Measurements from ENCODE around the gene KRT6A.
"Not testable (repeated sequence)": the region's sequence is repeated elsewhere in the genome, so short reads cannot be mapped to it uniquely, and the experiment has no call there.

Gene KRT6A

DNA sequence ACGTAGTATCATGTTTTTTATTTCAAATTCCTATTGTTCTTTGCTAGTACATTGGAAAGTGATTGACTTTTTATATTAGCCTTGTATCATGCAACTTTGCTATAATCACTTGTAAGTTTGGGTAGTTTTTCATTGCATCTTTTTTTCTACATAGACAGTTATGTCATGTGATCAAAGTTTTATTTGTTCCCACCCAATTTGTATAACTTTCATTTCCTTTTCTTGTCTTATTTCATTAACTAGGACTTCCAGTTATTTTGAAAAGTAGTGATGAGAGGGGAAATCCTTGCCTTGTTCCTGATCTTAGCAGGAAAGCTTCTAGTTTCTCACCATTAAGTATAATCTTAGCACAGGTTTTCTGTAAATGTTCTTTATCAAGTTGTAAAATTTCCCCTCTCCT, 9.8 kb upstream of the KRT6A start:
- no peak for DNase-seq (ENCODE audit: low read depth in 2 of 2)

DNA sequence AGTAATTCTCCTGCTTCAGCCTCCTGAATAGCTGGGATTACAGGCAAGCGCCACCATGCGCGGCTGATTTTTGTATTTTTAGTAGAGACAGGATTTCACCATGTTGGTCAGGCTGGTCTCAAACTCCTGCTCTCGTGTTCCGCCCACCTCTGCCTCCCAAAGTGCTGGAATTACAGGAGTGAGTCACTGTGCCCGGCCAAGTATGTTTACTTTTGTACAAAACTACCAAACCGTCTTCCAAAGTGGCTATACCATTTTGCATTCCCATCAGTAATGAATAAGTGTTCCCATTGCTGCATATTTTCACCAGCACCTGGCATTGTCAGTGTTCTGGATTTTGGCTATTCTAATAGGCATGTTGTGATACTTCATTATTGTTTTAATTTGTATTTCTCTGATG, 8.4 kb upstream of the KRT6A start:
- no peak for DNase-seq (ENCODE audit: low read depth in 2 of 2)

DNA sequence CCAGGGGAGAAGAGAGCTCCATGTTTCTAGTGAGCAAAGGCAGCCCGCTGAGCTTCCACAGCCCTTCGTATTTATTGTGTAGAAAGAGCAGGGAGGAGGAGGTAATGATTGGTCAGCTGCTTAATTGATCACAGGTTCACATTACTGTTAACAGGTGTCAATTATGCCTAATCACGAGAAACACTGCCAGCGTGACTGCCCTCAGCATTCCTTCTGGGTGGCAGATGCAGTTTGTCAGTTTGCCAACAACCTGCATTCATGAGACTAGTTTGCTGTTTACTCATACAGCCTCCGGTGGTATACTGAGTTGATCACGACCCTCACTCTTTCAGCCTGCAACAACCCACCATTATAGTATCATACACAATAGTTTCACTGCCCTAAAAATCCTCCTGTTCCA, 7.5 kb upstream of the KRT6A start:
- not testable (repeated sequence) for DNase-seq (ENCODE audit: low read depth in 2 of 2)

DNA sequence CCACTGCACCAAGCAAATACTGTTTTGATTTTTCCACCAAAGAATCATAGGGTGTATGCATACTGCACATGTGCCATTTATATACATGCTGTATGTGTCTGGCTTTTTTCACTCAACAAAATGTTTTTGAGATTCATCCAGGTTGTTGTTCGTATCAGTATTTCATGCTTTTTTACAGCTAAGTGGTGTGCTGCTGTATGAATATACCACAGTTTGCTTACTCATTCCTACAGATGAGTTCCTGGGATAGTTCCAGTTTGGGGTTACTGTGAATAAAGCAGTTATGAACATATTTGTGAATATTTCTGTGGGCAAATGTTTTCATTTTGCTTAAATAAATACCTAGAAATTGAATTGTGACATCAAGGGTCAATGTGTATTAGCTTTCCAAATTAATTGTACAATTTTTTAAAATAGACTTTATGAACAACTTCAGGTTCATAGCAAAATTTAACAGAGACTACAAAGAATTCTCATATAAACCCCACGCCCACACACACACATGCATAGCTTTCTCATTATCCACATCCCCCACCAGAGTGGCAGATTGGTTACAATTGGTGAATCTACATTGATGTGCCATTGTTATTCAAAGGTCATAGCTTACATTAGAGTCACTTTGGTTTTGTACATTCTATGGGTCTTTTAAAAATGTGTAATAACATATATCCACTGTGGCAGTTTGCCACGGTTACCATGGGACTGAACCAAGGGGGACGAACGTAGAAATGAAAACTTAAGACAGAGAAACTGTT, 6.9 kb upstream of the KRT6A start:
- DNase-seq (ENCODE audit: low read depth in 2 of 2), result no peak

DNA sequence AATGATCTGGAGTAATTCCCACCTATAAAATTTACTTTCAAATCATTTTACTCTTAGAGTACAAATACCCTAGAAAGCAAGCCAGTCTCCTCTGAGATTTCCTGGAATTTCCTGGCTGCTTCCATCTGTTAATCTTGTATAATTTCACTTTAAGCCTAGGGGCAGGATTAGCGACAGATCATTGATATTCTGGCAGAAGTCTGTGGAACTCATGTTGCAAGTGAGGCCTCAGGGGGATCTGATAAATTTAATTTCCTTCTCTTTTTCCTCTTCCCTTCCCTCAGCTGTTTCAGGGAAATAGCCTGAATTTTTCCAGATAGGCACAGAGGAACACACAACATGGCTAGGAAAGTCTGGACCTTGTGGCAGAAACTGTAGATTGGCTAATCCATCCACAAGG, 5.9 kb upstream of the KRT6A start:
- DNase-seq (ENCODE audit: low read depth in 2 of 2), result no peak

DNA sequence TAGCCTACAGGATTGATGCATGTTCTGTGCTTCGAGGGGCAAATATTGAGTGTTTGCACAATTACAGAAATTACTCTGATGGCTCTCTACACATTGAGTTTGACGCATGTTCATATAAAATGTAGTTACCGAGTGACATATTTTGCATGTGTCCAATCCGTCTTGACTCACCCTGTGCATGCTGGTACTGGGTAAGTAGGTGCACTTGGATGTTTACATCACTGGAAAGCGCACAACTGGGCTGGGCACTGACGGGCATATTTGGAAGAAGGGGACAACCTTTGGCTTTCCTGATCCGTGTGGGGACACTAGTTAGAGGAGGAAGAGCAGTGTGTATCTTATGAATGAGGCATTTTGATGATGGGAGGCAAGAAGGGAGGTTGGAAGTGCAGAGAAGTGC, 4.9 kb upstream of the KRT6A start:
- no peak for DNase-seq (ENCODE audit: low read depth in 2 of 2)

DNA sequence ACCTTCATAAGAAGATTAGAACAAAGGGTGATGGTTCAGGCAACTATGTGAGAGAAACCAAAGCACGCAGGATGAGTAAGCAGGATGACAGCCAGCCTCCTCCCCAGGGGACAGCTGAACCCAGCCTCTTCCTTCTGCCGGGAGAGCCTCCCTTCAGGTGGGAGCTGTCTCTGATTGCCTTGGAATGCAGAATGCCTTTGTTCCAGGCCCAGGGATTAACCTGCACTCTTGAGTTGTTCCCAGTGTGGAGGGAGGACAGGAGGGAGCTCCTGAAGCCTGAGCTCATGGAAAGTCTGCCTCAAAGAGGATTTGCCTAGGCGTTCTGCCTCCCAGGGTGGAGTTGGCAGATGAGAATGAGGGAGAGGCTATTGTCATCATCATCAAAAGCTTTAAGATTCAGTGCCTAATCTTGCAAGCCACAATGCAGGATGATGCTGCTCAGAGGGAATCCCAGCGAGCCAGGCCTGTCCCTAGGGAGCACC, 3.6 kb upstream of the KRT6A start:
- no peak for DNase-seq (ENCODE audit: low read depth in 2 of 2)

DNA sequence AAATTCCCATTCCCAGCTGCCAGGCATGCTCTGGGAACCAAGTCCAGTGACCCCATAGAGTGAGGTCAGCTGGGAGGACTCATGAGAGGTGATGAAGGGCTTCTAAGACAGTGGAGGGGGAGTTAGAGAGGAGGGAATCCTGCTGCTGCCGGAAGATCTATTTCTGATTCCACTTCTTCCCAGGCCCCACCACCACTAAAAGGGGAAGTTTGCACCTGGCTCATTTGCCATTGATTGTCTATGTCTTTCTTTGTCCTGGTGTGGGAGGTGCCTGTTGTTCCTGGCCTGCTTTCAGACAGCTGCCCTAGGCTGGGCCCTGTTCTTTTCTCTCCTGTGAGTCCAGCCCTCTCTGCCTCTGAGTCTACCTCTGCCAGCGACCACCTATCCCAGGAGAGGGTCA, 3.0 kb upstream of the KRT6A start:
- no peak for DNase-seq (ENCODE audit: low read depth in 2 of 2)

DNA sequence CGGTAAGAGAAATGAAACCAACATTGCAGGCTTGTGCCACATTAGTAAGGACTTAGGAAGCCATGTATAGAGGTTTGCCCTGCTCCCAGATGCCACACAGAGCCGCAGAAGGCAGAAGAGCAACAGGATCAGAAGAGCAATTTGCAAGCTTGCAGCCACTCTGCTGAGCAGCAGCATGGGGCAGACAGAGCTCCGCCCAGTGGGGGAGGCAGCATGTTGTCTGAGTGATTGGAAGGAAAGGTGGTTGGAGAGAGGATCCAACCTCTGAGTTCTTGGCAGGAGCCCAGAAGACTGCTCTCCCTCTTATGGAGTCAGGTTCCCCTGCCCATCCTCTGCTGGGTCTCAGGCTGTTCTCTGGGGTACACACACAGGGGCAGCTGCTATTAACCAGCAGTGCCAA, 2.3 kb upstream of the KRT6A start:
- no peak for DNase-seq (ENCODE audit: low read depth in 2 of 2)

DNA sequence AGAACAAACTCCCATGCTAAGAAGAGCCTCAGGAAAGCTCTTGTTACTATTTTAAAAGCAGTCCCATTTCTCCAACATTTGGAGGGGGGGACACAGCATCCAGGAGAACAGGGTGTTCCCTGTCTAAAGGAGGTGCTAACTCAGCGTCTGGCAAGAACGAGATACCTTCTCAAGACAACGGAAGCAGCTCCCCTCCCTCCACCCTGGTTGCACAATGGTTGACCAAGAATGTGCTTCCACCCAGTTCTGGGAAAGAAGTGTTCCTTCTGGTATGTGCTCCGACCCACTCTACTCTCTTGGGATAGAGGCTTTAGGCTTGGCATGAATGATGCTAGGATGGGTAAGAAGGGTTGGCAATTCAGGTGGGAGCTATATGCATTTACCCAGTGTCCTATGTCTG, 1.5 kb upstream of the KRT6A start:
- DNase-seq (ENCODE audit: low read depth in 2 of 2), result no peak

DNA sequence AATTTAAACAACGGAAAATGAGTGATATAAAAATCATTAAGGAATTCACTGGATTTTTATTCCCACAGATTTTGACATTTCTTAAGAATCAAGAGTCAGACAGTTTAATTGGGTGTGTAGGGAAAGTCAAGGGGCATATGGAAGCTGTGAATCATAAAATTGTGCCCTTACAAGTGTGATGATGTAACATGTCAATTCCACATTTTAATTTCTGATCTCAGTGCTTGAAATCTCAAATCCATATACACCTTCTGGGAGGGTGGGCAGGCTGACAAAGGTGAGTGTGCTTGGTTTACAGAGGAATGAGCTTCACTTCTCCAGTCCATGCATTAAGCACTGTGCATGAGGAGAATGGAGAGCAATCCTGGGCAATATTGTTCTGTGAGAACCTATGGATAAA, 1.0 kb upstream of the KRT6A start:
- DNase-seq (ENCODE audit: low read depth in 2 of 2), result no peak

DNA sequence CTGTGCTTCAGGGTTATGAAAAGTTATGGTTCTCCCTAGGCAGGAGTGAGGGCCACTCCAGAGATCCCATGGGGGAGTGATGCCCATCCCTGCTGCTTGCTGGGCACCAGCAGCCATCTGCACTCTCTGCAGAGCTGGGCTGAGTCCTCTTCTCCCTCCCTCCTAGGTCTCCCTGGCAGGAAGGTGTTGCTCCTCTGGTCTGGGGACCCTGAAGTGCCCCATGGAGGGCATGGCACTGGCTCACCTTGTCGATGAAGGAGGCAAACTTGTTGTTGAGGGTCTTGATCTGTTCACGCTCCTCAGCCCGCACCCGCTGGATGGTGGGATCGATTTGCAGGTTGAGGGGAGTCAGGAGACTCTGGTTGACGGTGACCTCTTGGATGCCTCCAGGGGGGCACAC, 652 bp downstream of the KRT6A start:
- not testable (repeated sequence) for DNase-seq (ENCODE audit: low read depth in 2 of 2)

DNA sequence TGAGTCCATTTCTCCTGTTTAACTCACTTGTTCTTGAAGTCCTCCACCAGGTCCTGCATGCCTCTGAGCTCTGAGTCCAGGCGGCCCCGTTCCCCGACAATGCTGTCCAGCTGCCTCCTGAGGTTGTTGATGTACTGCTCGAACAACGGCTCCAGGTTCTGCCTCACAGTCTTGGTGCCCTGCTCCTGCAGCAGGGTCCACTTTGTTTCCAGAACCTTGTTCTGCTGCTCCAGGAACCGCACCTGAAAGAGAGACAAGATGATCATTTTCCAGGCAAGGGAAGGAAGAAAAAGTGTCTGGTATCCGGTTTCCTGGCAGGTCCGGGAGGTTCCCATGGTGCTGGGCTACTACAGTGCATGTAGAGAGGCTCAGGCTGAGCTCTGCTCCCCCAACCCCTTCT, 1.6 kb downstream of the KRT6A start:
- DNase-seq (ENCODE audit: low read depth in 2 of 2), result not testable (repeated sequence)

DNA sequence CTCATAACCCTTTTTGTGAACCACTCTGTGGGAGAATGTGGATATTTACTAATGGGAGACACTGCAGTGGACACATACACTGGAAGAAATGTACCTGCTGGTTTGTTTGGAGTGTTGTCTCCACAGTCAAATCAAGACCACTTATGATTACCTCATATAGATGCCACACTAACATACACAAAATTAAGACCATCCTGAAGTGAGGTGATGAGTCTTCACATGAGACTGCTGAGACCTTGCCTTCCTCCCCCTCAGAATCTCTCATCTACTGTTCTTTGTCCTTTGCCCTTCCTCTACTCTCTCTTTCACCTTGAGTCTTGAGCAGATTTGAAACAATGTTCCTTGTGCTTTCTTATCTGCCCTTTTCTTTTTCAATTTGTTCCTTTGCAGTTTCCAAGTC, 4.3 kb downstream of the KRT6A start:
- DNase-seq (ENCODE audit: low read depth in 2 of 2), result no peak

DNA sequence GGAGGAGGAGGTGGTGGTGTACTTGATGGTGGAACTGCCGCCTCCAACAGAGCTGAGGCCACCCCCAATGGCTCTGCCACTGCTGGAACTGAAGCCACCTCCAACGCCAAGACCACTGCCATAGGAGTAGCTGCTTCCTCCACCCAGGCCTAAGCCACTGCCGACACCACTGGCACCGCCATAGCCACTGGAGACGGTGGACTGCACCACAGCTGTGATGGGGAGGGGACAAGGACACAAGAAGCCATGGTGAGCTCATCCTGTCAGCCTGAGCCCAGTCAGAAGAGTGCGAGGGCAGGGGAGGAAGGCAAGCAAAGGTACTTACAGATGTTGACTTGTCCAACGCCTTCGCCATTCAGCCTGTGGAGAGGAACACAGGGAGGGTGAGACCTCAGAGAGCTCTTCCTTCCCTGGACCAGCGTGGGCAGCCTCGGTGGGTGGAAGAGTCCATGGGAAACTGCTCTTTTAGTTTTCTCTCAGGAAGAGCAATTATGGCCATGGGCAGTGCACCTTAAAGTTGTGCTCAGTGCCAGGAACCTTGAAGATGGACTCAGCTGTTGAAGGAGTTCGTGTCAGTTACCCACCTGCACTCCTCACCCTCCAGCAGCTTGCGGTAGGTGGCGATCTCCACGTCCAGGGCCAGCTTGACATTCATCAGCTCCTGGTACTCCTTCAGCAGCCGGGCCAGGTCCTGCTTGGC, 5.2 kb downstream of the KRT6A start:
- not testable (repeated sequence) for DNase-seq (ENCODE audit: low read depth in 2 of 2)

DNA sequence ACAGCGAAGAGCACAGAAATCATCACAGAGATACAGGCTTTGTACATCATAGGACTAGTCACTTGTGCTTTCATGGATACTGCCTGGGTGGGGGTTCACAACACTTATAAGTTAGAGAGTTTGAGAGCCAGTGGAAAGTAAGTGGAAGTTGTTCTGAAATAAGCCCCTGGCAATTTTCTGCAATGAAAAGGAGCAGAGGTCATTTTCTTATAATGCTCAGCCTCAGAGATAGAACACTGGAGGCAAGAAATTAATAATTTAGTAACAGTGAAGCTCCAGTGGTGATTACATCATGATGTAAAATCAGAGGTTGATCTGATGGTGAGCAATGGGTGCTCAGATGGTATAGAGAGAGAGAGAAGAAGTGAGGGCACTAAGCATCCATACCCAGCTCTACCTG, 5.8 kb downstream of the KRT6A start:
- DNase-seq (ENCODE audit: low read depth in 2 of 2), result no peak

DNA sequence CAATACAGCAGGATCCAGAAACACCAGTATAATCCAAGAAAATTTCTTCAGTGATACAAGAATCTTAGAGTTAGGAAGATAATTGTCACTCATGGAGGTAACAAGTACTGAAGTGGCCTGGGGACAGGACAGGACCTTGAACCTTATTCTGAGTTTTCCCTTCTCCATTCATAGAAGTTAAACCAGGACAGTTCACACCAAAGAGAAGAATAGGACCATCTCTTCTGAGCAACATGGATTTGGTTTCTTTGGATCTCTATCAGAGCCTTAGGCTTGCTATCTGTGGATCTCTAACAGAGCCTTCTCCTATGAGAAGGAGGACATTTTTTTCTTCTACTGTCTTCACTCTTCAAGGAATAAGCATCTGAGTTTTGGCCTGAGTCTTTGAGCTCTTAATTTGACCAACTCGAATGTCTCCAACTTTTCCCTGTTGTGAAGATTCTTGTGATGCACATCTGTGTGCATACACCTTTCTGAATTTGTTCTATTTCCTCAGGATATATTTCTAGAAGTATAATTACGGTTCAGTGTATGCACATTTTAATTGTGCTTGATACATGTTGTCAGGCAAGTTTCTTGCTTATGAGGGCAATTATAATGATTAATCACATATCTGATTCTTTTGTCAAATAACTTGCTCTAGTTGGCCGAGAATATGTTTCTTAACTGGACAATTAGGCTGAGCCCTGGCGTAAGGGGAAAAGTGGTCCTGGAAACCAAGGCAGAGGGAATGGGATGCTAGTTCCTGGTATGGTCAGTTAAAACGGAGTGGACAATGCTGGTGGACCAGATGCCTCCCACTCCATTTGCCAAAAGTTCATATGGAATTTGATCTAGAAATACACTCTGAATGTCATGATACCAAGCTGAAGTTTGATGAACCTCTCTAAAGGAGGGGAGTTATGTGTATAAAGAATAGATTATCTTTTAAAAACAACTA, 6.6 kb downstream of the KRT6A start:
- no peak for DNase-seq (ENCODE audit: low read depth in 2 of 2)

DNA sequence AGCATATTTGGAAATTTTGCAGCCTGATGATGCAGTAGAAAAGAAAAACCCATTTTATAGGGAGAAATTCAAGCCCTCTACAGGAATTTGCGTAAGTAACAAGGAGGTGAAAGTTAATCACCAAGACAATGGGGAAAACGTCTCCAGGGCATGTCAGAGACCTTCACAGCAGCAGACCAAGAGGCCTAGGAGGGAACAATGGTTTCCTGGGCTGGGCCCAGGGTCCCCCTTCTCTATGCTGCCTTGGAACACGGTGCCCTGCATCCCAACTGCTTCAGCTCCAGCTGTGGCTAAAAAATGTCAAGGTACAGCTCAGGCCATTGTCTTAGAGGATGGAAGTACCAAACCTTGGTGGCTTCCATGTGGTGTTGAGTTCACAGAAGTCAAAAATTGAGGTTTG, 13.0 kb downstream of the KRT6A start:
- no peak for DNase-seq (ENCODE audit: low read depth in 2 of 2)

DNA sequence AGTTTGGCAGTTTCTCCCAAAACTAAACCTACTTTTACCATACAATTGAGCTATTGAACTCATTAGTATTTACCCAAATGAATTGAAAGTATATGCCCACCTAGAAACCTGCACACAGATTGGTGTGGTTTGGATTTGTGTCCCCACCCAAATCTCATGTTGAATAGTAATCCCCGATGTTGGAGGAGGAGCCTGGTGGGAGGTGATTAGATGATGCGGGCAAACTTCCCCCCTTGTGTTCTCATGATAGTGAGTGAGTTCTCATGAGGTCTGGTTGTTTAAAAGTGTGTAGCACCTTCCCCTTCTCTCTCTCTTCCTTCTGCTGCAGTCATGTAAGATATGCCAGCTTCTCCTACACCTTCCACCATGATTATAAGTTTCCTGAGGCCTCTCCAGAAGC, 15.4 kb downstream of the KRT6A start:
- DNase-seq (ENCODE audit: low read depth in 2 of 2), result no peak

DNA sequence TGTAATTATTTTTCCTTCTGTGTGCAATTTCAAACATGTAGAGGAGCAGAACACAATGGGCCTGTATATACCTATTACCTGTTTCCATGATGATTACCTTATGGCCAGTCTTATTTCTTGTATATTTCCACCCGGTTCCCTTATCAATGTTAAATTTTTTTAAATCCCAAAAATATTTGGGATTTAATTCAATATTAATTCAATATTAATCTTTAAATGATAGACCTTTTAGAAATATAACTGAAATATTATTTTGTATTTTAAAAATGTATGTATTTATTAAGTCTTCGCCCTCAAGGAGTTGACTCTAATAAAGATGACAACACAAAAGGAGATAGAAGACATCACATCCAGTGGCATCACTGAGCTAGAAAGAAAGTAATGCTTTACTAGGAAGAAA, 18.8 kb downstream of the KRT6A start:
- DNase-seq (ENCODE audit: low read depth in 2 of 2), result no peak

DNA sequence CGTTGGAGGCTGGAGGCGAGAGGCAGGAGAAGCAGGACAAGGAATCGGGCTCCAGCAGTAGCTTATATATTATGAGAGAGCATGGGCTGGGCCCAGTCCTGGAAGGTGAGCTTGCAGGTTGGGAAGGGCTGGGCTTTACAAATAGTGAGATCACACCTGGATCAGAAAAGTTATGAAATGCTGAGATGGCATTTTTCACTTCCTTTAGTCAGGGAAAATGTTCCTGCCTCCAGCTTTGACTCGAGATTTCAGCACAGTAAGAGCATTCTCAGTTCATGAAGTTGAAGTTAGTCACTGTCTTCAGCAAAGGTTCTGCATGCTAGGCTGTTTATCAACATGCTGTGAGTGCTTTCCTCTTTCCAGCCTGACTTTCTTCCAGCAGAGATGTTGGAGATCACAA, 19.3 kb downstream of the KRT6A start, which contains the start of gene KRT6C:
KRT6C (minus strand) TSS at position 38 of the 400 bp plus-strand sequence. CDS start 68 bp downstream, outside the sequence.
- DNase-seq (ENCODE audit: low read depth in 2 of 2), result no peak

DNA sequence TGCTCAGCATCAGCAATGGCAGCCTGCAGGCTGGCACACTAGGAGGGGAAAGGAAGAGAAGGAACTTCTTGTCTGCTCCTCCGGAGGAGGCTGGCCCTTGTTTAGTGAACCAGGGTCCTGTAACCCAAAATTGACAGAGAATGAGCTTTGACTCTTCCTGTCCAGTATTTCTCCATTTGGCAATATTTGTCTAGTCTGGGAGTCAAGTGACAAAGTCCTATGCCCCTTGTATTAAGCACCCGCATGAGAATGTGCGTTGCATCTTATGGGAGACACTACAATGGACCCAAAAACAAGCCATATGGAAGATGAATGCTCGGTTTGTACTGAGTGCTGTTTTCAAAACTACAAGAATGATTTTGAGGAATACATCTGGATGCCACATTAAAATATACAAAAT, 23.2 kb downstream of the KRT6A start:
- no peak for DNase-seq (ENCODE audit: low read depth in 2 of 2)

All from activated CD4-positive, alpha-beta T cell treated with anti-CD3 and anti-CD28 coated beads for 24 hours (primary cell).